DND-41 (cell line): ENCODE data around the gene PARS2.

Experiments
- CTCF ChIP-seq: IDR thresholded peaks from 2 replicates; pipeline ENCODE4 v1.5.1; 2012; ENCODE audit warnings: borderline replicate concordance, low read length, moderate library complexity, mild to moderate bottlenecking; ENCODE audit not compliant: poor library complexity, severe bottlenecking; ENCODE audit errors: extremely low read depth
- EZH2 ChIP-seq: IDR thresholded peaks from 3 replicates; pipeline ENCODE4 v1.6.1; 2012; ENCODE audit warnings: borderline replicate concordance, low read depth, mild to moderate bottlenecking, moderate library complexity, low read length, inconsistent platforms; ENCODE audit not compliant: severe bottlenecking

- TF ChIP-seq CTCF = no peak
- TF ChIP-seq EZH2 = no peak
Measured at GRCh38 chr1:54744696-54745095, 19.6 kb downstream of the PARS2 start.
